ENCODE results near the gene PODXL2. TPM values are rescaled to one million over a fixed set of nuclear protein-coding genes. Genes with fewer than 3 reads are reported as not detected.
"Not testable (repeated sequence)": the region's sequence is repeated elsewhere in the genome, so short reads cannot be mapped to it uniquely, and the experiment has no call there.

The PODXL2 gene
- total and polyA plus RNA-seq, 4 donors, result 1.3 to 4.0 (median 2.1) TPM

DNA sequence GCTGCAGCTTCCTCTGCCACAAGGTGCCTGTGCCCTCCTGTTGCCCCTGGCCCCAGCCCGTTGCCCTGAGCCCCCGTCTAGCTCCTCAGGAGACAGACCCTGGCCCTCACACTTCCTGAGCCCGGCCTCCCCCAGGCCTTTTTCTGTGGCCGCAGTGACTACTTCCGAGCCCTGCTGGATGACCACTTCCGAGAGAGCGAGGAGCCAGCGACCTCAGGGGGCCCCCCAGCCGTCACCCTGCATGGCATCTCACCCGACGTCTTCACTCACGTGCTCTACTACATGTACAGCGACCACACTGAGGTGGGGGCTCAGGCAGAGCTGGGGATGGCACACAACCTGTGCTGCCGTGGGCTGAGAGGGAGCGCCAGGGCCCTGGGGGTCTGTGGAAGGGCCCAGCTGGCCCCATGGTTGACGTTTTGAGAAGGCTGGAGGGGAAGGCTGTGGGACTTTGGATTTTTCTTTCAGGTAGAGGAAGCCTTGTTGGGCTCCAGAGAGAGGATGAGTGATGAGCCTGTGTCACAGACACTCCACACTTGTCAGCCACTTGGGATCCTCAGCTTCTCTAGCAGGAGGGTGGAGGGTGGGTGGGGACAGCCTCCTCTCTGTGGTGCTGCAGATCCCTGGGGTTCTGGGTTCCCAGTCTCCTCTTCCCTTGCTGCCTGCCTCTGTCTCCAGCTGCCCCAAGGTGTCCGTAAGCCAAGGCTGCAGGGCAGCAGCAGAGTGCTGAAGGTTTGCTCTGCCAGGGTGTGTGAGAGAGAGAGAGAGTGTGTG lies 48.7 kb downstream of the PODXL2 start:
- intact Hi-C loops (cut with DNase I), result loop anchor here in 1 of 2 donors (10.0 kb wide), 1 partner anchor 377 kb away; the partner anchor contains the start of gene SEC61A1
- Histone ChIP-seq H3K9me3 (ENCODE audit: control insufficient read depth, low read length) (no peaks in the 10 kb centered on the region), H3K4me3 (ENCODE audit: low read length in 2 of 2) (no peak overlapping the region), H3K36me3 (ENCODE audit: control insufficient read depth in 1 of 2, insufficient read depth in 2 of 2, low read length in 1 of 2) (no peaks in the 10 kb centered on the region), H3K4me1 (ENCODE audit: control insufficient read depth in 1 of 2, insufficient read depth in 2 of 2, low read length in 2 of 2) (no peaks in the 10 kb centered on the region), H3K27ac (ENCODE audit: low read depth in 1 of 2, low read length in 2 of 2) (no peak overlapping the region), H3K27me3 (ENCODE audit: control insufficient read depth in 1 of 2, insufficient read depth in 2 of 2, low read length in 1 of 2) (no peaks in the 10 kb centered on the region)
- ATAC-seq (ENCODE audit: low FRiP score), result no peak
- WGBS, 2 donors, result 82 to 88% methylated on average over 17 of the region's 17 CpGs
- peak; percentile 33 to 74 for DNase-seq

- Histone ChIP-seq H3K36me3 (ENCODE audit: control insufficient read depth in 1 of 2, insufficient read depth in 2 of 2, low read length in 1 of 2) (no peaks in the 10 kb centered on the region), H3K9me3 (ENCODE audit: control insufficient read depth, low read length) (no peaks in the 10 kb centered on the region), H3K4me3 (ENCODE audit: low read length in 2 of 2) (no peak overlapping the region), H3K27me3 (ENCODE audit: control insufficient read depth in 1 of 2, insufficient read depth in 2 of 2, low read length in 1 of 2) (no peaks in the 10 kb centered on the region), H3K27ac (ENCODE audit: low read depth in 1 of 2, low read length in 2 of 2) (no peak overlapping the region), H3K4me1 (ENCODE audit: control insufficient read depth in 1 of 2, insufficient read depth in 2 of 2, low read length in 2 of 2) (no peaks in the 10 kb centered on the region)
- WGBS, 2 donors, result 94 to 95% methylated on average over 8 of the region's 8 CpGs
- intact Hi-C loops (cut with DNase I), result loop anchor here in 1 of 2 donors (10.0 kb wide), 1 partner anchor 377 kb away; the partner anchor contains the start of gene SEC61A1
- DNase-seq, result no peak
- ATAC-seq (ENCODE audit: low FRiP score), result no peak
Observed at GRCh38 chr3:127678315-127678599, 49.3 kb downstream of the PODXL2 start.

GRCh38 chr3:127678611-127679533 lies 49.9 kb downstream of the PODXL2 start:
- peak; percentile 43 to 53 for DNase-seq
- intact Hi-C loops (cut with DNase I), result loop anchor here in 1 of 2 donors (10.0 kb wide), 1 partner anchor 376 kb away; the partner anchor contains the start of gene SEC61A1
- H3K27me3 ChIP-seq (ENCODE audit: control insufficient read depth in 1 of 2, insufficient read depth in 2 of 2, low read length in 1 of 2), result no peaks in the 10 kb centered on the region
- no peaks in the 10 kb centered on the region for H3K4me1 ChIP-seq (ENCODE audit: control insufficient read depth in 1 of 2, insufficient read depth in 2 of 2, low read length in 2 of 2)
- H3K36me3 ChIP-seq (ENCODE audit: control insufficient read depth in 1 of 2, insufficient read depth in 2 of 2, low read length in 1 of 2), result no peaks in the 10 kb centered on the region
- H3K4me3 ChIP-seq (ENCODE audit: low read length in 2 of 2), result no peak overlapping the region
- no peak for ATAC-seq (ENCODE audit: low FRiP score)
- no peak overlapping the region for H3K27ac ChIP-seq (ENCODE audit: low read depth in 1 of 2, low read length in 2 of 2)
- 75 to 78% methylated on average over 12 of the region's 12 CpGs for WGBS, 2 donors
- H3K9me3 ChIP-seq (ENCODE audit: control insufficient read depth, low read length), result no peaks in the 10 kb centered on the region

DNA sequence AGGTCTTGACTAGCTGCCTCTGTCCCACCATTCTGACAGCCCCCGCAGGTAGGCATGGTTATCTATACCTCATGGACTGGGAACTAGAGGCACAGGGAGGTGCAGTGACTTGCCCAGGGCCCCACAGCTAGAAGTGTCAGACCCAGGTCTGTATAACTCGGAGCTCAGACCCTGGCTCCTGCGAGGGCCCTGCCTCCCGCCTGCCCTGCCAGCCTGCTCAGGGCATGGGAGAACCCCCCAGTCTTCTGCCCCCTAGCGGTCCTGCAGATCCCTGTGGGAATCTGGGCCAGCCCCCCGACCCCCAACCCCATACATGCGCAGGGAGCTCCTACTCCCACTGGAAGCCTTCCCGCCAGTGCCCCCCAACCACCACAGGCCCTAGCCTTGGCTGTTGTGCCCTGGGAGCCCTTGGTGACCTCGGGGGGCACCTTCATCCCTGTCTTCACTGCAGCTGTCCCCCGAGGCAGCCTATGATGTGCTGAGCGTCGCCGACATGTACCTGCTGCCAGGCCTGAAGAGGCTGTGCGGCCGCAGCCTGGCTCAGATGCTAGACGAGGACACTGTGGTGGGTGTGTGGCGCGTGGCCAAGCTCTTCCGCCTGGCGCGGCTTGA lies 50.7 kb downstream of the PODXL2 start:
- Histone ChIP-seq H3K27me3 (ENCODE audit: control insufficient read depth in 1 of 2, insufficient read depth in 2 of 2, low read length in 1 of 2) (no peaks in the 10 kb centered on the region), H3K27ac (ENCODE audit: low read depth in 1 of 2, low read length in 2 of 2) (no peak overlapping the region), H3K4me3 (ENCODE audit: low read length in 2 of 2) (no peak overlapping the region), H3K9me3 (ENCODE audit: control insufficient read depth, low read length) (no peaks in the 10 kb centered on the region), H3K36me3 (ENCODE audit: control insufficient read depth in 1 of 2, insufficient read depth in 2 of 2, low read length in 1 of 2) (no peaks in the 10 kb centered on the region), H3K4me1 (ENCODE audit: control insufficient read depth in 1 of 2, insufficient read depth in 2 of 2, low read length in 2 of 2) (no peaks in the 10 kb centered on the region)
- intact Hi-C loops (cut with DNase I), result loop anchor here in 1 of 2 donors (10.0 kb wide), 1 partner anchor 375 kb away; the partner anchor contains the start of gene SEC61A1
- 86 to 88% methylated on average over 21 of the region's 21 CpGs for WGBS, 2 donors
- DNase-seq, result peak; percentile 34 to 61
- no peak for ATAC-seq (ENCODE audit: low FRiP score)

- intact Hi-C loops (cut with DNase I), result no loop called here
- H3K9me3 ChIP-seq (ENCODE audit: control insufficient read depth, low read length), result no peaks in the 10 kb centered on the region
- peak; percentile 26 to 66 for DNase-seq
- no peaks in the 10 kb centered on the region for H3K36me3 ChIP-seq (ENCODE audit: control insufficient read depth in 1 of 2, insufficient read depth in 2 of 2, low read length in 1 of 2)
- no peaks in the 10 kb centered on the region for H3K27me3 ChIP-seq (ENCODE audit: control insufficient read depth in 1 of 2, insufficient read depth in 2 of 2, low read length in 1 of 2)
- H3K4me1 ChIP-seq (ENCODE audit: control insufficient read depth in 1 of 2, insufficient read depth in 2 of 2, low read length in 2 of 2), result no peaks in the 10 kb centered on the region
- ATAC-seq (ENCODE audit: low FRiP score), result no peak
- H3K4me3 ChIP-seq (ENCODE audit: low read length in 2 of 2), result no peak overlapping the region
- H3K27ac ChIP-seq (ENCODE audit: low read depth in 1 of 2, low read length in 2 of 2), result no peak overlapping the region
- 95% methylated on average over 20 to 21 of the region's 21 CpGs for WGBS, 2 donors
Observed at GRCh38 chr3:127680146-127680661, 51.2 kb downstream of the PODXL2 start.

DNA sequence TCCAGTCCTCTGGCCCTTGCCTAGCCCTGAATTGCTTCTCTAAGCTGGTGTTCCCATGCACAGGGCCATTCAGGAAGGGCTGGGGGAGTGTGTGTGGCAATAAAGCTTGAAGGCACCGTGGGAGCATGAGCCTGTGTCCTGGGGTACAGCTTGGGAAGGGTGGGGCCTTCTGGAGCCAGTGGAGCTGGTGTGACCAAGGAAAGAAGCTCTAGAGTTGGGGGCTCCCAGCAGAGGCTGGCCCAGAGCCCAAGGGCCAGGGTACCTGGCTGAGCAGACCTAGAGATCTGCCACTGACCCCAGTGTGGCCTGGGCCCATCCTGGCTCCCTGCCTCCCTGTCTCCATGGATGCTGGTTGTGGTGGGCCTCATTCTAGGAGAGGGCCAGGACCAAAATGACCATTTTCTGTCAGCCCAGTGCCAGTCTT lies 51.8 kb downstream of the PODXL2 start:
- no peaks in the 10 kb centered on the region for H3K27me3 ChIP-seq (ENCODE audit: control insufficient read depth in 1 of 2, insufficient read depth in 2 of 2, low read length in 1 of 2)
- H3K36me3 ChIP-seq (ENCODE audit: control insufficient read depth in 1 of 2, insufficient read depth in 2 of 2, low read length in 1 of 2), result no peaks in the 10 kb centered on the region
- WGBS, 2 donors, result 93 to 96% methylated on average over 1 of the region's 1 CpG
- H3K4me1 ChIP-seq (ENCODE audit: control insufficient read depth in 1 of 2, insufficient read depth in 2 of 2, low read length in 2 of 2), result no peaks in the 10 kb centered on the region
- no peaks in the 10 kb centered on the region for H3K9me3 ChIP-seq (ENCODE audit: control insufficient read depth, low read length)
- DNase-seq (peak in 1 of 2 donors; percentile 59), ATAC-seq (ENCODE audit: low FRiP score) (no peak)
- no peak overlapping the region for H3K27ac ChIP-seq (ENCODE audit: low read depth in 1 of 2, low read length in 2 of 2)
- H3K4me3 ChIP-seq (ENCODE audit: low read length in 2 of 2), result no peak overlapping the region
- intact Hi-C loops (cut with DNase I), result no loop called here

- ATAC-seq (ENCODE audit: low FRiP score); H3K4me3 ChIP-seq (ENCODE audit: low read length in 2 of 2); H3K27ac ChIP-seq (ENCODE audit: low read depth in 1 of 2, low read length in 2 of 2); intact Hi-C loops (cut with DNase I); H3K4me1 ChIP-seq (ENCODE audit: control insufficient read depth in 1 of 2, insufficient read depth in 2 of 2, low read length in 2 of 2); H3K9me3 ChIP-seq (ENCODE audit: control insufficient read depth, low read length); H3K27me3 ChIP-seq (ENCODE audit: control insufficient read depth in 1 of 2, insufficient read depth in 2 of 2, low read length in 1 of 2); H3K36me3 ChIP-seq (ENCODE audit: control insufficient read depth in 1 of 2, insufficient read depth in 2 of 2, low read length in 1 of 2): not testable (repeated sequence)
- WGBS, 2 donors, result 94 to 95% methylated on average over 6 of the region's 6 CpGs
- DNase-seq, result peak in 1 of 2 donors; percentile 20
Observed at GRCh38 chr3:127682175-127682554, 53.2 kb downstream of the PODXL2 start.

- H3K4me1 ChIP-seq (ENCODE audit: control insufficient read depth in 1 of 2, insufficient read depth in 2 of 2, low read length in 2 of 2), result no peaks in the 10 kb centered on the region
- no peaks in the 10 kb centered on the region for H3K36me3 ChIP-seq (ENCODE audit: control insufficient read depth in 1 of 2, insufficient read depth in 2 of 2, low read length in 1 of 2)
- no peak overlapping the region for H3K27ac ChIP-seq (ENCODE audit: low read depth in 1 of 2, low read length in 2 of 2)
- no peaks in the 10 kb centered on the region for H3K9me3 ChIP-seq (ENCODE audit: control insufficient read depth, low read length)
- no peaks in the 10 kb centered on the region for H3K27me3 ChIP-seq (ENCODE audit: control insufficient read depth in 1 of 2, insufficient read depth in 2 of 2, low read length in 1 of 2)
- peak; percentile 31 to 63 for DNase-seq
- no peak for ATAC-seq (ENCODE audit: low FRiP score)
- H3K4me3 ChIP-seq (ENCODE audit: low read length in 2 of 2), result no peak overlapping the region
- WGBS, 2 donors, result 87% methylated on average over 8 of the region's 8 CpGs
- intact Hi-C loops (cut with DNase I), result no loop called here
Observed at GRCh38 chr3:127682561-127682960, 53.6 kb downstream of the PODXL2 start.
